Loucy (cell line): ENCODE results near the gene GFRA1.

ENCODE experiments used
- EZH2phosphoT487 ChIP-seq: fragments of 200-600 bp; IDR thresholded peaks from 2 replicates; pipeline ENCODE4 v1.6.1; 2018; ENCODE audit warnings: antibody characterized with exemption, mild to moderate bottlenecking, moderate library complexity, borderline replicate concordance
- TF ChIP-seq, protein P1 (sequence below): fragments of 200-600 bp; sonication (generic); conservative IDR thresholded peaks from 2 replicates; pipeline ENCODE4 v1.5.1; 2014; ENCODE audit warnings: mild to moderate bottlenecking, antibody characterized with exemption, low read length

DNA sequence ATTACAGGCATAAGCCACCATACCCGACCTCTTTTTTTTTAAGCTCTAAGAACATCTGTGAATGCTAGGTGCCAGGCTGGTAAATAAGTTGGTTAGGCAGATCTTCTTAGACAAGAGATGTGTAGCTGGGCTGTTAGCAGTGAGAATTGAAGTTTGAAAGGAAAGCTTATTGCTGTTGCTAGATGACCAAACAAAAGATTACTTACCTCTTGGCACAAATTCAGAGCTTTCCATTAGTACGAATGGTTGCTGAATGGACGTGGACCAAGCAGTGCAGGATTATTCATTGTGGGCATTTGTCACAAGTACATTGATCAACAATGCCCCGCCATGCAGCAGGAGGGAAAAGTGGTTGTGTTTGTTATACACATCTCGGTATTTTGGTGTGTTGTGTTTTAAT lies 131.2 kb downstream of the GFRA1 start:
- TF ChIP-seq, protein P1, sequence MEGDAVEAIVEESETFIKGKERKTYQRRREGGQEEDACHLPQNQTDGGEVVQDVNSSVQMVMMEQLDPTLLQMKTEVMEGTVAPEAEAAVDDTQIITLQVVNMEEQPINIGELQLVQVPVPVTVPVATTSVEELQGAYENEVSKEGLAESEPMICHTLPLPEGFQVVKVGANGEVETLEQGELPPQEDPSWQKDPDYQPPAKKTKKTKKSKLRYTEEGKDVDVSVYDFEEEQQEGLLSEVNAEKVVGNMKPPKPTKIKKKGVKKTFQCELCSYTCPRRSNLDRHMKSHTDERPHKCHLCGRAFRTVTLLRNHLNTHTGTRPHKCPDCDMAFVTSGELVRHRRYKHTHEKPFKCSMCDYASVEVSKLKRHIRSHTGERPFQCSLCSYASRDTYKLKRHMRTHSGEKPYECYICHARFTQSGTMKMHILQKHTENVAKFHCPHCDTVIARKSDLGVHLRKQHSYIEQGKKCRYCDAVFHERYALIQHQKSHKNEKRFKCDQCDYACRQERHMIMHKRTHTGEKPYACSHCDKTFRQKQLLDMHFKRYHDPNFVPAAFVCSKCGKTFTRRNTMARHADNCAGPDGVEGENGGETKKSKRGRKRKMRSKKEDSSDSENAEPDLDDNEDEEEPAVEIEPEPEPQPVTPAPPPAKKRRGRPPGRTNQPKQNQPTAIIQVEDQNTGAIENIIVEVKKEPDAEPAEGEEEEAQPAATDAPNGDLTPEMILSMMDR: no peak
- TF ChIP-seq EZH2phosphoT487: no peak
